ENCODE measurements around the gene TIE1.

TIE1 gene

DNA sequence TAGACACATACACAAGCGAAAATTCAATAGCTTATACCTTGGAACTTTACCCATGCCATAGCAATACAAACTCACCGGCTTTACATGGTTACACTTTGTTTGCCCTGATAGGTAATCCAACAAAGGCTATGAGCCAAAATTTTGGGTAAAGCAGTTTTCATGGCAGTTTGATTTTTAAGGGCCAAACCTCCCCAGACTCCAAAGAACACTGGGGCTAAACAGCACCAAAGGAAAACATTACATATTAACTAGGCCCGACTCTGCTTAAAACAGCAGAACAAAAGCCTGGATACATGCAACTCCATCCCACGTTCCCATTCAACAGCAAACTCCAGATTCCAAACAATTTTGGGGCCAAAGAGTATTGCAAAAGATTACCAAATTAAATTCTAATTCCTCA is 35.4 kb upstream of the TIE1 start:
- no peak for TF ChIP-seq SNAI2 (CRISPR knock-in tag; IDR thresholded peaks at IDR 0.05)
- TF ChIP-seq, protein P1, sequence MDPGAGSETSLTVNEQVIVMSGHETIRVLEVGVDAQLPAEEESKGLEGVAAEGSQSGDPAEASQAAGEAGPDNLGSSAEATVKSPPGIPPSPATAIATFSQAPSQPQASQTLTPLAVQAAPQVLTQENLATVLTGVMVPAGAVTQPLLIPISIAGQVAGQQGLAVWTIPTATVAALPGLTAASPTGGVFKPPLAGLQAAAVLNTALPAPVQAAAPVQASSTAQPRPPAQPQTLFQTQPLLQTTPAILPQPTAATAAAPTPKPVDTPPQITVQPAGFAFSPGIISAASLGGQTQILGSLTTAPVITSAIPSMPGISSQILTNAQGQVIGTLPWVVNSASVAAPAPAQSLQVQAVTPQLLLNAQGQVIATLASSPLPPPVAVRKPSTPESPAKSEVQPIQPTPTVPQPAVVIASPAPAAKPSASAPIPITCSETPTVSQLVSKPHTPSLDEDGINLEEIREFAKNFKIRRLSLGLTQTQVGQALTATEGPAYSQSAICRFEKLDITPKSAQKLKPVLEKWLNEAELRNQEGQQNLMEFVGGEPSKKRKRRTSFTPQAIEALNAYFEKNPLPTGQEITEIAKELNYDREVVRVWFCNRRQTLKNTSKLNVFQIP (CRISPR knock-in tag; IDR thresholded peaks at IDR 0.05; ENCODE audit: borderline replicate concordance, low read depth): no peak
- no peak for TF ChIP-seq TCF4 (CRISPR knock-in tag; IDR thresholded peaks at IDR 0.05; ENCODE audit: borderline replicate concordance)
- TF ChIP-seq RARB (CRISPR knock-in tag; IDR thresholded peaks at IDR 0.05): no peak
- no peak for TF ChIP-seq ARNTL (CRISPR knock-in tag; IDR thresholded peaks at IDR 0.05; ENCODE audit: borderline replicate concordance, low read depth)
- no peak for TF ChIP-seq ESRRG (CRISPR knock-in tag; IDR thresholded peaks at IDR 0.05)
- TF ChIP-seq ZNF565 (CRISPR knock-in tag; conservative IDR thresholded peaks at IDR 0.05; ENCODE audit: low read depth): no peak
- TF ChIP-seq ISL1 (CRISPR knock-in tag; IDR thresholded peaks at IDR 0.05): no peak
- TF ChIP-seq ZFP30 (CRISPR knock-in tag; IDR thresholded peaks at IDR 0.05): no peak
- TF ChIP-seq ZC3H10 (CRISPR knock-in tag; IDR thresholded peaks at IDR 0.05): no peak
- TF ChIP-seq, protein P2, sequence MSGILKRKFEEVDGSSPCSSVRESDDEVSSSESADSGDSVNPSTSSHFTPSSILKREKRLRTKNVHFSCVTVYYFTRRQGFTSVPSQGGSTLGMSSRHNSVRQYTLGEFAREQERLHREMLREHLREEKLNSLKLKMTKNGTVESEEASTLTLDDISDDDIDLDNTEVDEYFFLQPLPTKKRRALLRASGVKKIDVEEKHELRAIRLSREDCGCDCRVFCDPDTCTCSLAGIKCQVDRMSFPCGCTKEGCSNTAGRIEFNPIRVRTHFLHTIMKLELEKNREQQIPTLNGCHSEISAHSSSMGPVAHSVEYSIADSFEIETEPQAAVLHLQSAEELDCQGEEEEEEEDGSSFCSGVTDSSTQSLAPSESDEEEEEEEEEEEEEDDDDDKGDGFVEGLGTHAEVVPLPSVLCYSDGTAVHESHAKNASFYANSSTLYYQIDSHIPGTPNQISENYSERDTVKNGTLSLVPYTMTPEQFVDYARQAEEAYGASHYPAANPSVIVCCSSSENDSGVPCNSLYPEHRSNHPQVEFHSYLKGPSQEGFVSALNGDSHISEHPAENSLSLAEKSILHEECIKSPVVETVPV (CRISPR knock-in tag; IDR thresholded peaks at IDR 0.05): no peak
- TF ChIP-seq ZNF8 (CRISPR knock-in tag; IDR thresholded peaks at IDR 0.05): no peak
- no peak for TF ChIP-seq CSDC2 (CRISPR knock-in tag; IDR thresholded peaks at IDR 0.05)
- TF ChIP-seq PPARA (CRISPR knock-in tag; IDR thresholded peaks at IDR 0.05; ENCODE audit: borderline replicate concordance): no peak
- no peak for TF ChIP-seq BACH2 (CRISPR knock-in tag; IDR thresholded peaks at IDR 0.05; ENCODE audit: borderline replicate concordance)
- TF ChIP-seq, protein P3, sequence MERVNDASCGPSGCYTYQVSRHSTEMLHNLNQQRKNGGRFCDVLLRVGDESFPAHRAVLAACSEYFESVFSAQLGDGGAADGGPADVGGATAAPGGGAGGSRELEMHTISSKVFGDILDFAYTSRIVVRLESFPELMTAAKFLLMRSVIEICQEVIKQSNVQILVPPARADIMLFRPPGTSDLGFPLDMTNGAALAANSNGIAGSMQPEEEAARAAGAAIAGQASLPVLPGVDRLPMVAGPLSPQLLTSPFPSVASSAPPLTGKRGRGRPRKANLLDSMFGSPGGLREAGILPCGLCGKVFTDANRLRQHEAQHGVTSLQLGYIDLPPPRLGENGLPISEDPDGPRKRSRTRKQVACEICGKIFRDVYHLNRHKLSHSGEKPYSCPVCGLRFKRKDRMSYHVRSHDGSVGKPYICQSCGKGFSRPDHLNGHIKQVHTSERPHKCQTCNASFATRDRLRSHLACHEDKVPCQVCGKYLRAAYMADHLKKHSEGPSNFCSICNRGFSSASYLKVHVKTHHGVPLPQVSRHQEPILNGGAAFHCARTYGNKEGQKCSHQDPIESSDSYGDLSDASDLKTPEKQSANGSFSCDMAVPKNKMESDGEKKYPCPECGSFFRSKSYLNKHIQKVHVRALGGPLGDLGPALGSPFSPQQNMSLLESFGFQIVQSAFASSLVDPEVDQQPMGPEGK (CRISPR knock-in tag; IDR thresholded peaks at IDR 0.05; ENCODE audit: borderline replicate concordance): no peak
- TF ChIP-seq ZNF70 (CRISPR knock-in tag; IDR thresholded peaks at IDR 0.05): no peak
- TF ChIP-seq, protein P4, sequence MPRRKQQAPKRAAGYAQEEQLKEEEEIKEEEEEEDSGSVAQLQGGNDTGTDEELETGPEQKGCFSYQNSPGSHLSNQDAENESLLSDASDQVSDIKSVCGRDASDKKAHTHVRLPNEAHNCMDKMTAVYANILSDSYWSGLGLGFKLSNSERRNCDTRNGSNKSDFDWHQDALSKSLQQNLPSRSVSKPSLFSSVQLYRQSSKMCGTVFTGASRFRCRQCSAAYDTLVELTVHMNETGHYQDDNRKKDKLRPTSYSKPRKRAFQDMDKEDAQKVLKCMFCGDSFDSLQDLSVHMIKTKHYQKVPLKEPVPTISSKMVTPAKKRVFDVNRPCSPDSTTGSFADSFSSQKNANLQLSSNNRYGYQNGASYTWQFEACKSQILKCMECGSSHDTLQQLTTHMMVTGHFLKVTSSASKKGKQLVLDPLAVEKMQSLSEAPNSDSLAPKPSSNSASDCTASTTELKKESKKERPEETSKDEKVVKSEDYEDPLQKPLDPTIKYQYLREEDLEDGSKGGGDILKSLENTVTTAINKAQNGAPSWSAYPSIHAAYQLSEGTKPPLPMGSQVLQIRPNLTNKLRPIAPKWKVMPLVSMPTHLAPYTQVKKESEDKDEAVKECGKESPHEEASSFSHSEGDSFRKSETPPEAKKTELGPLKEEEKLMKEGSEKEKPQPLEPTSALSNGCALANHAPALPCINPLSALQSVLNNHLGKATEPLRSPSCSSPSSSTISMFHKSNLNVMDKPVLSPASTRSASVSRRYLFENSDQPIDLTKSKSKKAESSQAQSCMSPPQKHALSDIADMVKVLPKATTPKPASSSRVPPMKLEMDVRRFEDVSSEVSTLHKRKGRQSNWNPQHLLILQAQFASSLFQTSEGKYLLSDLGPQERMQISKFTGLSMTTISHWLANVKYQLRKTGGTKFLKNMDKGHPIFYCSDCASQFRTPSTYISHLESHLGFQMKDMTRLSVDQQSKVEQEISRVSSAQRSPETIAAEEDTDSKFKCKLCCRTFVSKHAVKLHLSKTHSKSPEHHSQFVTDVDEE (CRISPR knock-in tag; IDR thresholded peaks at IDR 0.05): no peak
- no peak for TF ChIP-seq OSR1 (CRISPR knock-in tag; IDR thresholded peaks at IDR 0.05)
- TF ChIP-seq, protein P5, sequence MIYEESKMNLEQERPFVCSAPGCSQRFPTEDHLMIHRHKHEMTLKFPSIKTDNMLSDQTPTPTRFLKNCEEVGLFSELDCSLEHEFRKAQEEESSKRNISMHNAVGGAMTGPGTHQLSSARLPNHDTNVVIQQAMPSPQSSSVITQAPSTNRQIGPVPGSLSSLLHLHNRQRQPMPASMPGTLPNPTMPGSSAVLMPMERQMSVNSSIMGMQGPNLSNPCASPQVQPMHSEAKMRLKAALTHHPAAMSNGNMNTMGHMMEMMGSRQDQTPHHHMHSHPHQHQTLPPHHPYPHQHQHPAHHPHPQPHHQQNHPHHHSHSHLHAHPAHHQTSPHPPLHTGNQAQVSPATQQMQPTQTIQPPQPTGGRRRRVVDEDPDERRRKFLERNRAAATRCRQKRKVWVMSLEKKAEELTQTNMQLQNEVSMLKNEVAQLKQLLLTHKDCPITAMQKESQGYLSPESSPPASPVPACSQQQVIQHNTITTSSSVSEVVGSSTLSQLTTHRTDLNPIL (CRISPR knock-in tag; IDR thresholded peaks at IDR 0.05; ENCODE audit: low read depth): no peak
- ATAC-seq: no peak

DNA sequence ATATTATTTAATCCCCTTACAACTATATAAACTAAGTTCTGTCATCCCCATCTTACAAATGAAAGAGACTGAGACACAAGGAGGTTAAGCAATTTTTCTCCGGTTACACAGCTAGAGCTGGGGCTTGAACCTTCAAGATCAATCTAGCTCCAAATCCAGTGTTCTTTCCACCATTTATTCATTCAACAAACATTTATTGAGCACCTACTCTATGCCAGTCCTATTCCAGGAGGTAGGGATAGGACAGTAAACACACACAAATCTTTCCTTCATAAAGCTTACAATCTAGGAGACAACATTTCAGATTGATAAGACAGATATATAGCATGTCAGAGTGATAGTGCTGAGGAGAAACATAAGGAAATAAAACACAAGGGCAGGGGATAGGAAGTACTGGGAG is 33.9 kb upstream of the TIE1 start:
- ATAC-seq: no peak
- TF ChIP-seq, protein P2 (CRISPR knock-in tag; IDR thresholded peaks at IDR 0.05): no peak
- TF ChIP-seq, protein P1 (CRISPR knock-in tag; IDR thresholded peaks at IDR 0.05; ENCODE audit: borderline replicate concordance, low read depth): no peak
- TF ChIP-seq ZNF70 (CRISPR knock-in tag; IDR thresholded peaks at IDR 0.05) (no peak), RARB (CRISPR knock-in tag; IDR thresholded peaks at IDR 0.05) (no peak), TCF4 (CRISPR knock-in tag; IDR thresholded peaks at IDR 0.05; ENCODE audit: borderline replicate concordance) (no peak), ESRRG (CRISPR knock-in tag; IDR thresholded peaks at IDR 0.05) (no peak), ZFP30 (CRISPR knock-in tag; IDR thresholded peaks at IDR 0.05) (no peak), ARNTL (CRISPR knock-in tag; IDR thresholded peaks at IDR 0.05; ENCODE audit: borderline replicate concordance, low read depth) (no peak), GLIS3 (CRISPR knock-in tag; IDR thresholded peaks at IDR 0.05) (no peak), CSDC2 (CRISPR knock-in tag; IDR thresholded peaks at IDR 0.05) (no peak), ISL1 (CRISPR knock-in tag; IDR thresholded peaks at IDR 0.05) (no peak), ZFP3 (CRISPR knock-in tag; IDR thresholded peaks at IDR 0.05) (no peak), PPARA (CRISPR knock-in tag; IDR thresholded peaks at IDR 0.05; ENCODE audit: borderline replicate concordance) (no peak), TOX (CRISPR knock-in tag; IDR thresholded peaks at IDR 0.05; ENCODE audit: borderline replicate concordance) (no peak), ZNF565 (CRISPR knock-in tag; conservative IDR thresholded peaks at IDR 0.05; ENCODE audit: low read depth) (no peak)

Measured in SK-N-SH treated with all-trans-retinoic acid at 6 μM for 48 hours (cell line).